CD14-positive monocyte (primary cell): ENCODE results near the gene THRB. TPM values are rescaled to one million over a fixed set of nuclear protein-coding genes. Genes with fewer than 3 reads are reported as not detected.

ENCODE experiments used
- DNase-seq, 3 donors: peaks; one replicate each; pipeline ENCODE4 v3.0.0-alpha.2; 2011 to 2022
- H2AFZ ChIP-seq: 2 replicates; pipeline ENCODE4 v1.6.0; 2012; ENCODE audit warnings: mild to moderate bottlenecking, low read depth, low read length, inconsistent platforms; ENCODE audit not compliant: insufficient read depth, poor library complexity, severe bottlenecking
- H3K27ac ChIP-seq, 2 donors: 1 replicate in 1 of 2; 2 replicates in 1 of 2; pipeline ENCODE4 v1.5.1; 2012 to 2013; ENCODE audit warnings: low read length in 2 of 2, control low read depth in 1 of 2, inconsistent platforms in 1 of 2, low read depth in 1 of 2, mild to moderate bottlenecking in 1 of 2
- H3K27me3 ChIP-seq, 2 donors: one replicate each; pipeline versions ENCODE4 v1.6.0 to v1.6.1; 2011 to 2013; ENCODE audit warnings: low read length in 2 of 2; ENCODE audit not compliant: control insufficient read depth in 2 of 2, insufficient read depth in 2 of 2
- H3K36me3 ChIP-seq, 2 donors: replicated peaks in 1 of 2; 1 replicate in 1 of 2; 2 replicates in 1 of 2; pipeline versions ENCODE4 v1.5.1 to v1.6.1; 2012 to 2013; ENCODE audit warnings: low read length in 2 of 2, control low read depth in 1 of 2, inconsistent platforms in 1 of 2, mild to moderate bottlenecking in 1 of 2; ENCODE audit not compliant: insufficient read depth in 2 of 2, control insufficient read depth in 1 of 2
- H3K4me1 ChIP-seq, 2 donors: 1 replicate in 1 of 2; 2 replicates in 1 of 2; pipeline versions ENCODE4 v1.5.1 to v1.6.1; 2012 to 2013; ENCODE audit warnings: low read length in 2 of 2, control low read depth in 1 of 2, inconsistent platforms in 1 of 2, mild to moderate bottlenecking in 1 of 2, moderate library complexity in 1 of 2; ENCODE audit not compliant: insufficient read depth in 2 of 2, control insufficient read depth in 1 of 2
- H3K4me2 ChIP-seq: replicated peaks from 2 replicates; pipeline ENCODE3; 2012; ENCODE audit warnings: low read length, moderate library complexity, mild to moderate bottlenecking; ENCODE audit not compliant: poor library complexity, severe bottlenecking; ENCODE audit errors: extremely low read depth
- H3K4me3 ChIP-seq, 3 experiments: fragments of 200-600 bp in 1 of 3; sonication (generic) in 1 of 3; replicated peaks in 1 of 3; 1 replicate in 2 of 3; 2 replicates in 1 of 3; pipeline ENCODE4 v1.5.1; 2011 to 2013; ENCODE audit warnings: low read length in 3 of 3, mild to moderate bottlenecking in 3 of 3, control low read depth in 2 of 3, low read depth in 2 of 3, inconsistent platforms in 1 of 3, moderate library complexity in 1 of 3
- H3K79me2 ChIP-seq: 2 replicates; pipeline ENCODE4 v1.6.0; 2012; ENCODE audit warnings: mild to moderate bottlenecking, control low read depth, inconsistent platforms, low read length, moderate library complexity; ENCODE audit not compliant: insufficient read depth
- H3K9ac ChIP-seq: 2 replicates; pipeline ENCODE4 v1.6.0; 2017; ENCODE audit warnings: low read length, mild to moderate bottlenecking; ENCODE audit not compliant: insufficient read depth, poor library complexity, severe bottlenecking
- H3K9me3 ChIP-seq, 2 donors: replicated peaks in 1 of 2; 1 replicate in 1 of 2; 2 replicates in 1 of 2; pipeline versions ENCODE4 v1.5.1 to v1.6.1; 2012 to 2013; ENCODE audit warnings: low read length in 2 of 2, control low read depth in 1 of 2; ENCODE audit not compliant: control insufficient read depth in 1 of 2, insufficient read depth in 1 of 2
- H4K20me1 ChIP-seq: 2 replicates; pipeline ENCODE4 v1.6.0; 2012; ENCODE audit warnings: mild to moderate bottlenecking, low read length, control low read depth, moderate library complexity; ENCODE audit not compliant: insufficient read depth
- H3K27ac Mint-ChIP-seq, 7 donors: one replicate each; pipeline ENCODE4 v1.8.0; 2020; ENCODE audit warnings: mild to moderate bottlenecking in 7 of 7, mixed read lengths in 7 of 7, moderate library complexity in 6 of 7, inconsistent platforms in 2 of 7
- H3K27me3 Mint-ChIP-seq, 3 donors: one replicate each; pipeline ENCODE4 v1.8.0; 2021 to 2022; ENCODE audit warnings: low read depth in 3 of 3, mild to moderate bottlenecking in 3 of 3, mixed read lengths in 3 of 3, moderate library complexity in 3 of 3, inconsistent platforms in 1 of 3
- H3K36me3 Mint-ChIP-seq, 2 donors: one replicate each; pipeline ENCODE4 v1.8.0; 2020; ENCODE audit warnings: mixed read lengths in 2 of 2, inconsistent platforms in 1 of 2, mild to moderate bottlenecking in 1 of 2
- H3K4me1 Mint-ChIP-seq: one replicate; pipeline ENCODE4 v1.8.0; 2020; ENCODE audit warnings: mild to moderate bottlenecking, mixed read lengths
- H3K4me3 Mint-ChIP-seq, 2 donors: one replicate each; pipeline ENCODE4 v1.8.0; 2020; ENCODE audit warnings: mild to moderate bottlenecking in 2 of 2, mixed read lengths in 2 of 2, moderate library complexity in 1 of 2
- H3K9me3 Mint-ChIP-seq, 7 donors: one replicate each; pipeline ENCODE4 v1.8.0; 2020 to 2022; ENCODE audit warnings: mixed read lengths in 7 of 7, mild to moderate bottlenecking in 6 of 7, moderate library complexity in 6 of 7, inconsistent platforms in 2 of 7
- CTCF ChIP-seq: fragments of 200-600 bp; IDR thresholded peaks from one replicate; pipeline ENCODE4 v1.8.0; 2022; ENCODE audit warnings: antibody characterized with exemption, mild to moderate bottlenecking
- WGBS: methylation state at CpG from one replicate; pipeline ENCODE4 v1.1.5; 2013; ENCODE audit warnings: missing lambda C conversion rate; ENCODE audit not compliant: insufficient coverage; 5-methylcytosine and 5-hydroxymethylcytosine counted together
- intact Hi-C, 2 donors: fragments of 100-400 bp; cut with micrococcal nuclease; formaldehyde crosslinking; loops; one replicate each; pipeline versions ENCODE4 v1.15.0 to v1.15.1; 2023
- polyA plus RNA-seq, 3 donors: library from polyadenylated mRNA; depleted of rRNA in 1 of 3; unstranded in 2 of 3; stranded (reverse) in 1 of 3; fragments of 300-500 nt in 2 of 3; fragments of >200 nt in 1 of 3; fragmentation: Illumina TruSeq in 2 of 3; gene quantifications; 1 replicate in 2 of 3; 2 replicates in 1 of 3; pipeline ENCODE4 v1.2.3, GENCODE V29; 2012 to 2021

THRB gene
- polyA plus RNA-seq, 3 donors = 0.05 TPM; not detected in 2

GRCh38 chr3:24254649-24255048 is 240.0 kb downstream of the THRB start:
- TF ChIP-seq CTCF = no peak
- Mint-ChIP-seq H3K27me3 (peaks cover 0 to 3% (median 0%) of the 10 kb centered on the region in 3 donors), H3K4me3 (no peak overlapping the region), H3K9me3 (no peaks in the 10 kb centered on the region), H3K27ac (no peak overlapping the region), H3K36me3 (no peaks in the 10 kb centered on the region), H3K4me1 (no peaks in the 10 kb centered on the region)
- no peak overlapping the region for H3K4me2 ChIP-seq
- no peaks in the 10 kb centered on the region for H3K36me3 ChIP-seq
- no peak overlapping the region for H3K9ac ChIP-seq
- no peak overlapping the region for H2AFZ ChIP-seq
- H3K4me1 ChIP-seq = no peaks in the 10 kb centered on the region
- no peaks in the 10 kb centered on the region for H3K9me3 ChIP-seq
- H3K27ac ChIP-seq = no peak overlapping the region
- WGBS = no CpG with 5 or more reads among the region's 1 CpG
- H4K20me1 ChIP-seq = no peaks in the 10 kb centered on the region
- no peaks in the 10 kb centered on the region for H3K27me3 ChIP-seq
- DNase-seq = no peak
- H3K4me3 ChIP-seq = no peak overlapping the region
- H3K79me2 ChIP-seq = no peaks in the 10 kb centered on the region
- intact Hi-C loops = no loop called here

- Histone ChIP-seq H3K4me3 (no peak overlapping the region), H3K9me3 (no peaks in the 10 kb centered on the region), H2AFZ (no peak overlapping the region), H3K27me3 (no peaks in the 10 kb centered on the region), H3K4me1 (no peaks in the 10 kb centered on the region), H3K4me2 (no peak overlapping the region), H3K79me2 (no peaks in the 10 kb centered on the region), H3K36me3 (no peaks in the 10 kb centered on the region), H3K27ac (no peak overlapping the region), H4K20me1 (no peaks in the 10 kb centered on the region), H3K9ac (no peak overlapping the region)
- Mint-ChIP-seq H3K27me3 (peaks cover 0 to 3% (median 0%) of the 10 kb centered on the region in 3 donors), H3K36me3 (no peaks in the 10 kb centered on the region), H3K27ac (no peak overlapping the region), H3K4me1 (no peaks in the 10 kb centered on the region), H3K9me3 (no peaks in the 10 kb centered on the region), H3K4me3 (no peak overlapping the region)
- DNase-seq = no peak
- intact Hi-C loops = no loop called here
- TF ChIP-seq CTCF = no peak
- no CpG with 5 or more reads among the region's 1 CpG for WGBS
These were observed 241.3 kb downstream of the THRB start for GRCh38 chr3:24253336-24253735.
